Measurements from ENCODE around the gene SLC34A2.

- TF ChIP-seq, protein P1, sequence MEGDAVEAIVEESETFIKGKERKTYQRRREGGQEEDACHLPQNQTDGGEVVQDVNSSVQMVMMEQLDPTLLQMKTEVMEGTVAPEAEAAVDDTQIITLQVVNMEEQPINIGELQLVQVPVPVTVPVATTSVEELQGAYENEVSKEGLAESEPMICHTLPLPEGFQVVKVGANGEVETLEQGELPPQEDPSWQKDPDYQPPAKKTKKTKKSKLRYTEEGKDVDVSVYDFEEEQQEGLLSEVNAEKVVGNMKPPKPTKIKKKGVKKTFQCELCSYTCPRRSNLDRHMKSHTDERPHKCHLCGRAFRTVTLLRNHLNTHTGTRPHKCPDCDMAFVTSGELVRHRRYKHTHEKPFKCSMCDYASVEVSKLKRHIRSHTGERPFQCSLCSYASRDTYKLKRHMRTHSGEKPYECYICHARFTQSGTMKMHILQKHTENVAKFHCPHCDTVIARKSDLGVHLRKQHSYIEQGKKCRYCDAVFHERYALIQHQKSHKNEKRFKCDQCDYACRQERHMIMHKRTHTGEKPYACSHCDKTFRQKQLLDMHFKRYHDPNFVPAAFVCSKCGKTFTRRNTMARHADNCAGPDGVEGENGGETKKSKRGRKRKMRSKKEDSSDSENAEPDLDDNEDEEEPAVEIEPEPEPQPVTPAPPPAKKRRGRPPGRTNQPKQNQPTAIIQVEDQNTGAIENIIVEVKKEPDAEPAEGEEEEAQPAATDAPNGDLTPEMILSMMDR (IDR thresholded peaks at IDR 0.05), result no peak
- no peak for TF ChIP-seq POLR2A (IDR thresholded peaks at IDR 0.05)
Observed at GRCh38 chr4:25712611-25713010, 57.0 kb downstream of the SLC34A2 start.
